DMS 273 (cell line): ENCODE measurements around the gene PAPPA.
A peak's percentile ranks its signal among the peaks of the same experiment; 100 is the strongest.

Experiments used
- DNase-seq: peaks from one replicate; lab custom pipeline; 2025; ENCODE audit not compliant: unreplicated experiment; lab: John Stamatoyannopoulos, UW

PAPPA gene

DNA sequence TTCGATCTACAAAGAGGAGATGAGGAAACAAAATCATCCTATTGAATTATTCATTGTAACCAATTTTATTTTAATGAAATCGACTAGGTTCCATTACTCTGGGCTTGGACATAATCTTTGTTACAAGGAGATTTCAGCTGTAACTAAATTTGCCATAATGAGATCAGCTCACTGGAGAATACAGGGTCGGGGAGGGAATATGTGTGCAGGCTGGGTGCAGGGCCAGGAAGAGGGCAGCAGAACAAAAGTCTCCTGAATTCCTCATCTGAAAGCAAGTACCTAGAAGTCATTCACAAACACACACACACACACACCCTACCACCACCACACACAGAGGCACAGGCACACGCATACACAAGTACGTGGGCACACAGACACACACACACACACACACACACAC, 151.2 kb downstream of the PAPPA start:
- no peak for DNase-seq

DNA sequence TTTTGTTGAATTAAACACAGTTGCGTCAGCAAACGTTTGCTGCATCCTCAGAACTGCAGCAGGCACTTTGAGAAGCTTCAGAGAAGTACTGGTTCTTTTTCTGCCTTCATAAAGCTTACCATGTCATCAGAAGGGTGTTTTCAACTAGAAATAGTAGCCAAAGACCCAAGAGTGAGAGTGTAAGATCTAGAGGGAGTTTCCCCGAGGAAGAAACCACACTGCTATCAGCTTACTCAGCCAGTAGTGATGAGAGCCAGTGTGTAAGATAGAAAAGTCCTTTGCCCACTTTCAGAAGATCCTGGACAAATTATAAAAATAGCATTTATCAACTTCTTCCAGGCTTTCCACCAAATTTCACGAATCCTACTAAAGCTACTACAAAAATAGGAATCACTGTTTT, 154.5 kb downstream of the PAPPA start:
- DNase-seq, result no peak

DNA sequence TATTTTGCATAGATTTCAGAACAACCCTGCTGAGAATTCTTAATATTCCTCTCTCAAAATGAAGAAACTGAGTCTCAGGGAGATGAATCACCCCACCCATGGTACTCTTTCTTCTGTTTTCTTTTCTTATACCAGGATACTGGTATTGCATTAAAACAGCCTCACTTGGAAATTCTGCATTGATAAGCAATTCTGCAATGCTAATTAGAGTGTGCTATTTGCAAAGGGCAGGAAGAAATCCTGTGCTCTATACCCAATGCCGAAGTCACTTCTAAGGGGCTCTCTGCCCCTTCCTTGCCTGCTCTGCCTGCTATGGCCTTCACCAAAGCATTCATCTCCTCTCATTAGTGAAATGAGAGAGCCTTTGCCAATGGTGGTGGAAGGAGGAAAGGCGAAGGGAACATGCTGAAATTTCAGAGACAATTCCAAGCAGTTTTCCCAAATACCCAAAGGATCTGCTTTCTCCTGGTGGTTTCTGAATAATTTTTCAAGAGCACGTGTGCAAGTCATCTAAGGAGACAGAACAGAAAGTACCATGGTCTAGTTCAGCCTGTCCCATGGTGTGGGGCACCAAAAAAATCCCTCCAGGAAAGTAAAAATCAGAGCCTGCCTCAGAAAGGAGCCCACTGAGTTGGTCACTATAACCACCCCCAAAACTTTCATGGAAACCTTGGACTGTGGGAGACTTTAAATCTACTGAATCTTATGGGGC, 156.5 kb downstream of the PAPPA start:
- no peak for DNase-seq

DNA sequence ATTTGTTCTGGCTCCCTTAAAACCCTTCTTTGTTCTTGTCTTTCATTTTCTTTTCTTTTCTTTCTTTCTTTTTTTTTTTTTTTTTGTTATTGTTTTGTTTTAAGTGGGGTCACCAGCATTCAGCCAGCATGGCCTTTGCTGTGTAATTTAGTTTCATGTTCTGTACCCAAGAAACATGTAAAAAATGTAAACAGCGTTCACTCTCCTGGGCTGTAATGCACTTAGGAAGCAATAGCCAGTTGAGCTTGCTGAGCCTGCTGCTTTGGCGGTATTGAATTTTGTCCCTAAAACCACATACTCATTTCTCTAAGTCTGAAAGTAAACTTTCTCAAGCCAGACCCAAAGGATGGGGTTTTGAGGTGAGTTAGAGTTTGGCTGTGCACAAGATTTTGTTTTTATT, 158.6 kb downstream of the PAPPA start:
- DNase-seq, result no peak

DNA sequence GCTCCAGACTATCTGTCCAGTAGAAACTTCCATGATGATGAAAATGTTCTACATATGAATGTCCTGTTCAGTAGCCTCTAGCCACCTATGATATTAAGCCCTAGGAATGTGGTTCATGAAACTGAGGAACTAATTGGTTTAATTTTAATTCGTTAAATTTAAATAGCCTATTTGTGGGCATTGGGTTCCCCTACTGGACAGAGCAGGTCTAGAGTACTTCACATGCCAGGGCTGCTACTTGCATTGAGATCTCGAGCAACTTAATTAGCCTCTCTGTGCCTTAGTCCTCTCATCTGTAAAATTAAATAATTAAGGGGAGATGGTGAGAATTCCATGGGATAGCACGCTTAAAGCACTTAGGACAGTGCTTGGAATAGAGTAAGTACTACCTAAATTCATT, 160.0 kb downstream of the PAPPA start:
- no peak for DNase-seq

DNA sequence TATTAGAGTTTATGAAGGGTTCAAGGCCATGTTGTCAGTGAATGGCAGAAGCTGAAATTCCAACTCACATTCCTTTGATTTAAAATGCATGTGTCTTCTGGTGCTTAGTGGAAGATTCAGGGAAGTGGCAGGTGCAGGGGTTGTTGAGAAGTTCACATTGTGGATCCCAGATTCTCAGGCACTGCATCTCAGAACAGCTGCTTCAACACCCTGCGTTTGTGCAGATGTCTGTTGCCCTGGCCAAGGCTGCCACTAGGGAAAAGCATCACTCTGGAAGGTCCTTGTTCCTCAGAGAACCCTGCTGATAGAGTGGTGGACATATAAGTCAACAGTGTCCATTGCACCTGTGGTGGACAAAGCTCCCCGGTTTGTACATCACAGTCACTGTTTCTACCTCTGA, 162.7 kb downstream of the PAPPA start:
- DNase-seq, result no peak

DNA sequence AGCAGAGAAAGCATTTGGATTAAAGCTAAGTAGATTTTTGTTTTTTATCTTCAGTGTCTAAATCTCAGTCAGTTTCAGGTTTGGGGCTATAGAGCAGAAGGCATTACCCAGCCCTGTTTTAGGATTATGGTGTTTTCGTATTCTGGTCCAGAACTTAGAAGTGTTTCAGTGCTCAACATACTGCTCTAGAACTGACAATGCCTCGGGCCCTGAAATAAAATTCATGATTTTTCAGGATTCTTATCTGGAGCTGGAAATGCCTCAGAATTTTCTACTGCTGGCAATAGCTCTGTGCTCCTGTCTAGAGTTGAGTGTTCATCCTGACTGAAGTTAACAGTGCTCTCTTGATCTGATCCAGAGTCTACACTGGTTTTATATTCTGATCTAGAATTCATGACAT, 163.9 kb downstream of the PAPPA start:
- no peak for DNase-seq

DNA sequence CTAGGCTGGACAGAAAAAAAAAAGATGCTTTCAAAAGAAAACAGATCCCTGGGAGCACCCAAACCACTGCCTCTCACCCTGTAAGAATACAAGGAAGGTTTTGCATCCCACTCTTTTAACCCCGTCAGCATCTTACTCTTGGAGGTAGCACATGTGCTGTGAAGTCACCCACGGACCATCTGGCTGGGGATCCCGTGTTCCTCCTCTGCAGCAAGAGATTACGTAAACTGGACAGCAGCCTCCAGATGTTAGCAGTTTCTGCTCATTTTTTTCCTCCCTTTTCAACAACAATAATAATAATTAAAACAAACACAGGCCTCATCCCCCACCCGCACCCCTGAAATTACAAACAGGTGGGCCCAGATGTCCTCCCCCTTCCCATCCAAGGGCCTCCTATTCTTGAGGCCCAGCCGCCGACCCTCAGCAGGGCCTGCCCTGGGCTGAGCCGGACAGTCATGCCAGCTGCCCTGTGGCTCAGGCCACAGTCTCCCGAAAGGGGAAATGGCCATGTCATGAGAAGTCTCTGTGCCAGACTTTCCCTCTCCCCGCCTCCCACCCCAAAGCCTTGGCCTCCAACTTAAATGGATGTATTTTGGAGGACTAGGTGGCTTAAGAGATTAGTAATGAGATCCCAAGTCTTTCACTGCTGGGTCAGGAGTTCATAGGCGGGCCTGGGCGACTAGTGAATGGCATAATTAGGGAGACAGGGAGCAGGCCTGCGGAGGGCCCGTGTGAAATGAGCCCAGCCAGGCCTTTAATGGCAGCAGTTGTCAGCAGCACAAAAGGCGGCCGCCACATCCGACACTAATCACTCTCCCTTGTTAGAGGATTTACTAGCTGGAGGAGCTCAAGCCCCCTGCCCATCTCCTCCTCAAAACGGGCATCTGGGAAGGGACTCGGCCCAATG, 165.1 kb downstream of the PAPPA start:
- peak; percentile 62 for DNase-seq

DNA sequence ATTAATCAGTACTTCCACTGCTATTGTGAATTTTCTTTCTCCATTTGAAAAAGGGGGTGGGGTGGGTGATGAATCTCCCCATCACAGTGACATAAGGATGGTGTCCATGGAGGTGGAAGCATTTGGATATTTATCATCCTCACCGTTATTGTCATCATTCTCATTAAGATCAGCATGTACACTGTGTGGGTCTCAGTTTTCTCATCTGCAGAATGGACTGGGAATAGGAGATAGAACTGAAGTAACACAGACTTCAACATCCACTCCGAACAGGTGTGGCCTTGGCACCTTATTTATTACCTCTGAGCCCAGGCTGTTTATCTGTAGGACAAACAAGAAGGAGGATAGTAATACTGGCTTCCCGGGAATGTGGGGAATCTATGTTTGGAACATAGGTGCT, 165.9 kb downstream of the PAPPA start:
- no peak for DNase-seq

DNA sequence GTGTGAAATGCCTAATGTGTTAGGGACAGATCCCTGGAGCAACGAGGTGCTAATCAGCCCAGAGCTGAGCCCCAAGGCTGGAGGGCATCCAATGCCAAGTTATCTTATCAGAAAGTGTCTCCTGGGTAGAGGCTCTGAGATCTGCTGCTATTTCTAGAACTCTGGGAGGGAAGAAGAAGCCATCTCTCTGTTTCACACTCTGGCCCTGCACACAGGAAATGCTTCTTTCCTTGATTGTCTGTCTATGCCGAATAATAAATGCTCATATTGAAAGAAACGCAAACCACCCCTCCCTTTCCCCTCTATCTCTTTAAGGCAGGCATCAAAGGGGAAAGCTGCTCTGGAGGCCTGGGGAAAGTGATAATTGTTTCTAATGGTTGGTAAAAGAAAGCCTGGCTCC, 166.7 kb downstream of the PAPPA start:
- DNase-seq, result no peak

DNA sequence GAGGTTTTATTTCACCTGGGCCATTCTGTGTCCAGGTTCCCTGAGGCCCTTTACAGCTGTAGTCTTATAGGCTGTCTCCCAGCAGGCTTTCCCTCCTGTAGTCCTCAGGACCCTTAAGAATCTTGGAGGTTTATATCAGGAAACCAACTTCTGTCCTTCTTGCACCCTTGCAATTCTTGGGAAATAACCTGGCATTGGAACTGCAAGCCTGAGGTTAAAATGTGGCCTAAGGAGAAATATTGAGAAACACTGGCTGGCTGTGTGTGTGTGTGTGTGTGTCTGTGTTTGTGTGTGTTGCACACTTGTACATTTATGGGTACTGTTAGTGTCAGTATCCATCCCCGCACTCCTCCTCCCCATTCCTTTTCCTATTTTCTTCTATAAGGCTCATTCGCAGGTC, 168.9 kb downstream of the PAPPA start:
- no peak for DNase-seq

DNA sequence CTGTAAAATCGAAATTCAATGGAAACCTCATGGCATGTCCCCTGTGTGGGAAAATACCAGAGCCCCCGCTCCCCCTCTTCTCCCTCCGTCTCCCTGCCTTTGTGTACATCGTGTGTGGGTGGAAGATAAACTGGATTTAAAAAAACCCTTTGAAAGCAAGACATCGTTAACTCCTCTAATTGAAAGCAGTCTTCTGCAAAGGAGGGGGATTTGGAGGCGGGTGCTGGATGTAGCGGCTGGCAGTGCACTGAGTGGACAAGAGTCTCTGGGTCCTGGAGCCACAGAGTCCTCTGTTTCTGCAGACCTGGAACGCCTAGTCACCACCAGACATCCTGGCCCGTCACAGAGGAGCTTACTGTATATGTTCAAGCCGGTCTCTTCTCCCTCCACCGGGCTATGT, 169.4 kb downstream of the PAPPA start:
- DNase-seq, result no peak

DNA sequence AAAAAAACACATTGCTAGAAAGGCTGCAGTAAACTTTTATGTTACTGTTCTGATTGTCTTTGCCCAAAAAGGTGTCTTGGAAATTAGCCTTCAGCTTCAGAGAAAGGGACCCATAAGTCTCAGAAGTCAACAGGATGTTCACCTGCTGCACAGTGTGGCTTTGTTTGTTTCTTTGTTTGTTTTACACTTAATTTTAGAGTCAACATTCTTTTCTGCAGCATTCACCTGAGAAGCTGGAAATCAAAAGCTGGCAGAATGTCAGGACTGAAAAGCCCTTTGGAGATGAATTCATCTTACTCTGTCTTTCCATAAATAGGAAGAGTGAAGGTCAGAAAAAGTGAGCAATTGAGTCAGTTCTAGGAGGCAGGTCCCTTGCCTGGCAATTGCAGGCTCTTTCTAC, 170.0 kb downstream of the PAPPA start:
- DNase-seq, result no peak

DNA sequence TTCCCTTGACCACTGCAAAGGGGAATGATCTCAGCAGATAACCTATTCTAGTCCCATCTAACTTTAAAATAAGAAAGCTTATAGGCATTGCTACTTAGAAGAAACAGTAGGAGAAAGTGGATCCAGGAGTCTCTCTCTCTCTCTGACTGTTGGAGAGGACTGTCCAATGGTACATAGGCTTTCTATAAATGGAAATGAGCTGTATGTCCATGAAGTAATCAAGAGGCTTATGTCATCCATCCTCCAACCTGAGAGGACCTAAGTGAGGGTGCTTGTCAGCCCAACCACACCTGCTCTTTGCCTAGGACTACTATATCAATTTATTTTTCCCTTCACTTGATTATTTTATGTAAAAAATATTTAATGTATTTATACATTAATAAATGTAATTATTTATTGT, 172.3 kb downstream of the PAPPA start:
- DNase-seq, result no peak

DNA sequence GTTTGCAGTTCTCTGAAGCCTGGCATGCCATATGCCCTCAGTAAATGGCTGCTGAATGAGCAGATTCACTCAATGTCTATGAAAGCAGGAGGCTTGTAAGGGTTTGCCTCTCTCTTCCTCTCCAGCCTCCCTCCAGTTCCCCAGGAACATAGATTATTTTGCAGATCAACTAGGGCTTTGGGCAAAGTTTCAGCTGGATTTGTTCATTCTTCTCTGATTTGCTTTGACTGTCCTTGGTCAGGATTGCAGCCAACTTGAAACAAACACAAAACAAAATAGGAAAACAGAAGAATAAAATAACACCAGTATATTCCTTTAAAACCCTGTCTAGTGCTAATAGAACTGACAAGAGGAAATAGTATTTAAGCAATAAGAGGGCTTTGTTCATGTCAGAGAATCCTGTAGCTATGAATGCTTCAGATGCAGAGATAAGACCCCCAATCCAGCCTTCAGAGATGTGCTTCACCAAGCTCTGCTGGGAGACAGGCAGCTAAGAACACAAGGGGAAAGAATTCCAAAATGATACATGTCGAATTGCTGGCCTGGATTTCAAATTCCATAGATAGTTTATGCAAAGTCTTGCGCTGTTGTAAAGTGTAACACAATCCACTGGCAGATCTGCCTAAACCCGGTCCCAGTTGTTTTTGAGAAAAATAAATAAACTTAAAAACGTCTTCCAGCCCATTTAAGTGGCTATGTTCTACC, 174.3 kb downstream of the PAPPA start:
- no peak for DNase-seq

DNA sequence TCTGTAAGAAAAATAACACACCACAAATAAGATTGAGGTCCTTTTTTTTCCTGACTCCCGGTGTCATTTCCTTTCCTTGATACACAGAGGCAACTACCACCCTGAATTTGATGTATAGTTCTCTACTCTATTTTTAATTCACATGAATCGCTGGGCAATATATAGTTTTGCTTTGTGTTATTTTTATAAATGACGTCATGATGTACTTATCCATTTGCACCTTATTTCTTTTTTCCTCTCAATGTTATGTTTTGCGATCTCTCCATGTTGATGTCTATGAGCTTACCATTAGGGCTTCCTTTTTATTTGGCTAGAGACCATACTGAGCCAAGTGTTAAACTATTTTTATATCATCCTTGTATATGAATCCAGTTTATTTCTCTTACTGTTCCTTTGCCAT, 175.9 kb downstream of the PAPPA start:
- no peak for DNase-seq

DNA sequence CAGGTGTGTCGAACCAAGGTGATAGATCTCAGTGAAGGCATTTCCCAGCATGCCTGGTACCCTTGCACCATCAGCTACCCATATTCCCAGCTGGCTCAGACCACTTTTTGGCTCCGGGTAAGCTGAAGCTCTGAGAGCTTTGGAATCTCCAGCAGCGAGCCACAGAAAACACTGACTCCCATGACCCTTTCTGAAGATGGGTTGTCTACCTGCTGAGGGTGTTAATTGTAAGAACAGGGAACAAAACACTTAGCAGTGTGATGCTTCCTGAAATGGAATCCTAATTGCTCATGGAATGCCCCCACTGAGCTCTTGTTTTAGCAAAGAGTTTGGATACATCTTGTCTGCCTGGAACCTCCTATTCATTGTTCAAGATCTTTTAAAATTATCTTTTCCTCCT, 177.7 kb downstream of the PAPPA start:
- DNase-seq, result no peak

DNA sequence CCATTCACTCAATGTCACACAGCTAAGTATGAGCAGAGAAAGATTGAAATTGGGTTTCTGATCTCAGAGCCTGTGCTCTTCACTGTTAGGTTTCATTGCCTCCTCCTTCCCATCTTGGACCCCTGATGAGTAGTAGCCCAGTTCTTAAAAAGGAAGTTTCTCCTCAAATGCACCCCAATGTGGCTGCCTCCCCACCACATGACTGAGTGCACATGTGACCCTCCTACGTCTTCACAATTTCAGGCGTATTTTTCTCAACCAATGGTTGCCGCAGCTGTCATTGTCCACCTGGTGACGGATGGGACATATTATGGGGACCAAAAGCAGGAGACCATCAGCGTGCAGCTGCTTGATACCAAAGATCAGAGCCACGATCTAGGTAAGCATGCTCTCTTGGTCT, 178.5 kb downstream of the PAPPA start:
- DNase-seq, result no peak

DNA sequence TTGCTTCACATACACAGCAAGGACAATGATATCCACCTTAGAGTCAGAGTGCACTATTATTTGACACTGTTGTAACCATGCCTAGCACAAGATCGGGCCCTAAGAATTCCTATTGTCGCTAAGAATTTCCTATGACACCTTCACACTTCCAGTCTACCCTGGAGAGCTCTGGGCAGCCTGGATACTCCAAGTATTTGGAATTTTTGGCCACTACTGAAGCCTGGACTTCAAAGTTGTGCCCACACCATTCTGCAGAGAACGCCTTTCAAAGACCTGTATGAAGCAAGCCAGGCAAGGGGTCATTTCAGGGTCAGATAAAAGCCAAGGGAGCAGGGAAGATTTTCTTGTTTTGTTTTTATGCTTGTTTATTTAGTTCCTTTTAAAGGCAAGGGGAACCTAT, 179.7 kb downstream of the PAPPA start:
- DNase-seq, result no peak

DNA sequence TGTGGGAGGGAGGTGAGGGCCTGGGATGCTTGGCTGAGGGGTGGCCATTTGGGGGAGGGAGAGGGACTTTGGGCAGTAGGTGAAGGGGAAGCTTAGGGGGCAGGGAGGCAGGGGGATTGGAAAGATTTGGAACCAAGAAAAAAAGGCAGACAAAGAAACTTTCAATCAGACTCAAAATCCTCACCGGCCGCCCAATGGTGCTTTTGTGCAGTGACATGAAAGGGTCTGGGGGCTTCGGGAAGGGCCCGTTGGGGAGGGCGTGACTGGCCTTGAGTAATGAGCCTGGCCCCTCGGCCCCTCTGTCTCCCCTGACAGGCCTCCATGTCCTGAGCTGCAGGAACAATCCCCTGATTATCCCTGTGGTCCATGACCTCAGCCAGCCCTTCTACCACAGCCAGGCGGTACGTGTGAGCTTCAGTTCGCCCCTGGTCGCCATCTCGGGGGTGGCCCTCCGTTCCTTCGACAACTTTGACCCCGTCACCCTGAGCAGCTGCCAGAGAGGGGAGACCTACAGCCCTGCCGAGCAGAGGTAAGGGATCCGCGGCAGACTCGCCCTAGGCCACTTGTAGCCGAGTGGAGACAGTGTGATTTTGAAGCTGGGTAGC, 181.1 kb downstream of the PAPPA start:
- DNase-seq, result no peak

DNA sequence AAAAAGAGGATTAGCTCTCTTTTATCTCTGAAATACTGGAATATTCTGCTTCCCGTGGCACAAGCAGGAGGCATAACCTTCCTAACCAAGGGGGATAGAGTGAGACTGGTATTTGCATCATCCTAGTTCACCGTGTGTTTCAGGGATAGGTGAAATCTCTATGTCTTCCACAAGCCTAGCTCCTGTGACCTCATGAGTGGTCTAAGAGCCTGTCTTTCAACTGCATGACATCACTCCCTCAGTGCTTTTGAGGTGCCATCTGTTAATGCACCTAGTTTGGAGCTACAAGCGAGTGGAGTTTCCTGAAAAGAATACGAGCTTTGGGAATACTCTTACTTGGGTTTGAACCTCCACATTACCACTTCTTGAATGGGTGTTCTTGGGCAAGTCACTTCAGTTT, 181.8 kb downstream of the PAPPA start:
- DNase-seq, result peak; percentile 1
